ENCODE measurements around the gene YTHDF1. TPM values are rescaled to one million over a fixed set of nuclear protein-coding genes. Genes with fewer than 3 reads are reported as not detected.

YTHDF1 gene
- total and polyA plus RNA-seq, 2 donors (not counting 1 experiment from before 2014, with no cell fraction given): 25.3 to 40.5 TPM

- H3K9me3 ChIP-seq (ENCODE audit: control extremely low read depth in 1 of 3, control insufficient read depth in 2 of 3, insufficient read depth in 1 of 3, low read length in 2 of 3): no peaks in the 10 kb centered on the region
- no peak overlapping the region for H2AFZ ChIP-seq (ENCODE audit: insufficient read depth, low read depth, low read length, poor library complexity, severe bottlenecking)
- Mint-ChIP-seq H3K4me1 (no peaks in the 10 kb centered on the region), H3K4me3 (no peak overlapping the region), H3K27ac (no peak overlapping the region), H3K9me3 (ENCODE audit: insufficient read depth) (no peaks in the 10 kb centered on the region), H3K27me3 (no peaks in the 10 kb centered on the region)
- TF ChIP-seq, protein P1, sequence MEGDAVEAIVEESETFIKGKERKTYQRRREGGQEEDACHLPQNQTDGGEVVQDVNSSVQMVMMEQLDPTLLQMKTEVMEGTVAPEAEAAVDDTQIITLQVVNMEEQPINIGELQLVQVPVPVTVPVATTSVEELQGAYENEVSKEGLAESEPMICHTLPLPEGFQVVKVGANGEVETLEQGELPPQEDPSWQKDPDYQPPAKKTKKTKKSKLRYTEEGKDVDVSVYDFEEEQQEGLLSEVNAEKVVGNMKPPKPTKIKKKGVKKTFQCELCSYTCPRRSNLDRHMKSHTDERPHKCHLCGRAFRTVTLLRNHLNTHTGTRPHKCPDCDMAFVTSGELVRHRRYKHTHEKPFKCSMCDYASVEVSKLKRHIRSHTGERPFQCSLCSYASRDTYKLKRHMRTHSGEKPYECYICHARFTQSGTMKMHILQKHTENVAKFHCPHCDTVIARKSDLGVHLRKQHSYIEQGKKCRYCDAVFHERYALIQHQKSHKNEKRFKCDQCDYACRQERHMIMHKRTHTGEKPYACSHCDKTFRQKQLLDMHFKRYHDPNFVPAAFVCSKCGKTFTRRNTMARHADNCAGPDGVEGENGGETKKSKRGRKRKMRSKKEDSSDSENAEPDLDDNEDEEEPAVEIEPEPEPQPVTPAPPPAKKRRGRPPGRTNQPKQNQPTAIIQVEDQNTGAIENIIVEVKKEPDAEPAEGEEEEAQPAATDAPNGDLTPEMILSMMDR (IDR thresholded peaks at IDR 0.05): no peak
- no peak for TF ChIP-seq EZH2 (IDR thresholded peaks at IDR 0.05; ENCODE audit: borderline replicate concordance, insufficient read depth, low read depth, low read length, poor library complexity, severe bottlenecking)
- CTCF ChIA-PET: interaction anchor here (0.7 kb wide), 1 partner anchor 27 kb away, joined by 3 read pairs; no protein-coding TSS in a partner anchor
- WGBS (ENCODE audit: insufficient coverage): 96% methylated on average over 20 of the region's 20 CpGs
- H3K79me2 ChIP-seq (ENCODE audit: control insufficient read depth, insufficient read depth, low read length): peaks cover 5% of the 10 kb centered on the region
- H3K27me3 ChIP-seq (replicated peaks in 1 of 4; ENCODE audit: control extremely low read depth in 1 of 4, control insufficient read depth in 3 of 4, insufficient read depth in 4 of 4, low read length in 3 of 4): no peaks in the 10 kb centered on the region
- no peak overlapping the region for H3K4me2 ChIP-seq (replicated peaks; ENCODE audit: low read depth, low read length, poor library complexity, severe bottlenecking)
- H3K4me3 ChIP-seq (ENCODE audit: control extremely low read depth in 1 of 5, extremely low read depth in 1 of 5, insufficient read depth in 1 of 5, low read depth in 2 of 5, low read length in 4 of 5): no peak overlapping the region
- POLR2A ChIA-PET: no interaction called here
- intact Hi-C loops (cut with micrococcal nuclease): no loop called here
- DNase-seq (no peak), ATAC-seq (ENCODE audit: low read depth) (no peak)
- H4K20me1 ChIP-seq (ENCODE audit: control insufficient read depth, insufficient read depth, low read length, poor library complexity, severe bottlenecking): peaks cover 10% of the 10 kb centered on the region
- no peak overlapping the region for H3K9ac ChIP-seq (ENCODE audit: low read length)
- no peaks in the 10 kb centered on the region for H3K4me1 ChIP-seq (ENCODE audit: control insufficient read depth in 2 of 2, insufficient read depth in 2 of 2, low read length in 2 of 2)
- peaks cover 0 to 13% of the 10 kb centered on the region in 2 experiments for H3K36me3 ChIP-seq (replicated peaks in 1 of 2; ENCODE audit: control extremely low read depth in 1 of 2, control insufficient read depth in 1 of 2, extremely low read depth in 1 of 2, insufficient read depth in 2 of 2, low read length in 1 of 2)
- H3K27ac ChIP-seq (ENCODE audit: low read length in 2 of 2): no peak overlapping the region
These were observed 25.1 kb downstream of the YTHDF1 start for GRCh38 chr20:63190828-63191227.

DNA sequence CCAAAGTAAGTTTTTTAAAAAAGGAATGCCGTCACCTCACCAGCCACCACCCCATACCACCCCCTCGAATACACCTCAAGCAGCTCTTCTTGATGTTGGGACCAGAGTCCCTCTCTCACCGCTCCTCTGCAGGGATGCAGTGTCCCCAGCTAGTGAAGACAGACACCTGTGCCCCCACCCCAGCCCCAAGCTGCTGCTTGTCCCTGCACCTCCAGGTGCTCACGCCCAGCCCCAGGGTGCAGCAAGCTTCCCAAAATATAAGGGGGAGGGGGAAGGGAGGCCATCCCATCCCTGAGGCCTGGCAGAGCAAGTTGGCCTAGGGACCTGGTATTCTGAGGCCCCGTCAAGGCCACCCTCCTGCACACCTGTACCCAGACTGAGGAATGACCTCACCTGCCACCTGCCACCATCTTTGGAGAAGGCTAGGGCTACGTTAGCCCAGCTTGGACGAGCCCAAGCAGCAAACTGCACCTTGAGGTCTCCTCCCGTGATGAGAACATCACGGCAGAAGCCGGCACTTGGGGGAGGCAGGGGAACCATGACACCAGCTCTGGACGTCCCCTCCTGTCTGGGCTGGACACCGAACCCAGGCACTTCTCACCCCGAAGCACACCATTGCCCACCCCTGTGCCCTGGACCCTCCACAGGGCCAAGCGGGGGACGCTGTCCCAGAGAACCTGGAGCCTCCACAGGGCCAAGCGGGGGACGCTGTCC is 25.9 kb downstream of the YTHDF1 start:
- TF ChIP-seq, protein P1 (IDR thresholded peaks at IDR 0.05): no peak
- no peak for TF ChIP-seq EZH2 (IDR thresholded peaks at IDR 0.05; ENCODE audit: borderline replicate concordance, insufficient read depth, low read depth, low read length, poor library complexity, severe bottlenecking)
- H3K4me2 ChIP-seq (replicated peaks; ENCODE audit: low read depth, low read length, poor library complexity, severe bottlenecking): no peak overlapping the region
- no peak overlapping the region for H3K27ac ChIP-seq (ENCODE audit: low read length in 2 of 2)
- DNase-seq (no peak), ATAC-seq (ENCODE audit: low read depth) (no peak)
- Mint-ChIP-seq H3K4me3 (no peak overlapping the region), H3K9me3 (ENCODE audit: insufficient read depth) (no peaks in the 10 kb centered on the region), H3K4me1 (no peaks in the 10 kb centered on the region), H3K27me3 (no peaks in the 10 kb centered on the region), H3K27ac (no peak overlapping the region)
- WGBS (ENCODE audit: insufficient coverage): 86% methylated on average over 14 of the region's 17 CpGs
- H3K36me3 ChIP-seq (replicated peaks in 1 of 2; ENCODE audit: control extremely low read depth in 1 of 2, control insufficient read depth in 1 of 2, extremely low read depth in 1 of 2, insufficient read depth in 2 of 2, low read length in 1 of 2): peaks cover 0 to 5% of the 10 kb centered on the region in 2 experiments
- H3K9me3 ChIP-seq (ENCODE audit: control extremely low read depth in 1 of 3, control insufficient read depth in 2 of 3, insufficient read depth in 1 of 3, low read length in 2 of 3): no peaks in the 10 kb centered on the region
- H2AFZ ChIP-seq (ENCODE audit: insufficient read depth, low read depth, low read length, poor library complexity, severe bottlenecking): no peak overlapping the region
- CTCF ChIA-PET: no interaction called here
- POLR2A ChIA-PET: no interaction called here
- peaks cover 5% of the 10 kb centered on the region for H3K79me2 ChIP-seq (ENCODE audit: control insufficient read depth, insufficient read depth, low read length)
- no peak overlapping the region for H3K9ac ChIP-seq (ENCODE audit: low read length)
- H4K20me1 ChIP-seq (ENCODE audit: control insufficient read depth, insufficient read depth, low read length, poor library complexity, severe bottlenecking): peaks cover 4% of the 10 kb centered on the region
- no peaks in the 10 kb centered on the region for H3K4me1 ChIP-seq (ENCODE audit: control insufficient read depth in 2 of 2, insufficient read depth in 2 of 2, low read length in 2 of 2)
- no peaks in the 10 kb centered on the region for H3K27me3 ChIP-seq (replicated peaks in 1 of 4; ENCODE audit: control extremely low read depth in 1 of 4, control insufficient read depth in 3 of 4, insufficient read depth in 4 of 4, low read length in 3 of 4)
- intact Hi-C loops (cut with micrococcal nuclease): no loop called here
- no peak overlapping the region for H3K4me3 ChIP-seq (ENCODE audit: control extremely low read depth in 1 of 5, extremely low read depth in 1 of 5, insufficient read depth in 1 of 5, low read depth in 2 of 5, low read length in 4 of 5)
